NCI-H345 treated with DMSO at 0.1 percent for 48 hours (cell line): ENCODE data around the gene PTP4A2.

Experiments used
- DNase-seq: peaks from one replicate; lab custom pipeline; 2025; ENCODE audit not compliant: unreplicated experiment; lab: John Stamatoyannopoulos, UW

PTP4A2 gene

GRCh38 chr1:31865728-31866449 lies 72.3 kb downstream of the PTP4A2 start:
- no peak for DNase-seq

- no peak for DNase-seq
Observed at GRCh38 chr1:31862071-31862470, 76.1 kb downstream of the PTP4A2 start.

GRCh38 chr1:31861346-31861745 lies 76.8 kb downstream of the PTP4A2 start:
- no peak for DNase-seq

- no peak for DNase-seq
Observed at GRCh38 chr1:31860581-31860980, 77.6 kb downstream of the PTP4A2 start.

- no peak for DNase-seq
Observed at GRCh38 chr1:31859719-31860118, 78.4 kb downstream of the PTP4A2 start.

GRCh38 chr1:31859044-31859443 lies 79.1 kb downstream of the PTP4A2 start:
- DNase-seq, result no peak

- no peak for DNase-seq
Observed at GRCh38 chr1:31857863-31858262, 80.3 kb downstream of the PTP4A2 start.
